Gastroesophageal sphincter (tissue), 3 donors: Measurements from ENCODE around the gene PDE3B.

Source experiments
- EP300 ChIP-seq: sonication (generic); formaldehyde crosslinking; IDR thresholded peaks from one replicate; pipeline ENCODE4 v1.6.1; 2017; ENCODE audit warnings: antibody characterized with exemption, mild to moderate bottlenecking
- TF ChIP-seq, protein P1 (sequence below), 4 experiments: fragments of 200-600 bp in 2 of 4; fragments of 450-650 bp in 2 of 4; sonication (generic) in 1 of 4; IDR thresholded peaks; one replicate each; pipeline ENCODE4 v1.5.1; 2017 to 2019; ENCODE audit warnings: antibody characterized with exemption in 4 of 4, mild to moderate bottlenecking in 2 of 4, moderate library complexity in 2 of 4

DNA sequence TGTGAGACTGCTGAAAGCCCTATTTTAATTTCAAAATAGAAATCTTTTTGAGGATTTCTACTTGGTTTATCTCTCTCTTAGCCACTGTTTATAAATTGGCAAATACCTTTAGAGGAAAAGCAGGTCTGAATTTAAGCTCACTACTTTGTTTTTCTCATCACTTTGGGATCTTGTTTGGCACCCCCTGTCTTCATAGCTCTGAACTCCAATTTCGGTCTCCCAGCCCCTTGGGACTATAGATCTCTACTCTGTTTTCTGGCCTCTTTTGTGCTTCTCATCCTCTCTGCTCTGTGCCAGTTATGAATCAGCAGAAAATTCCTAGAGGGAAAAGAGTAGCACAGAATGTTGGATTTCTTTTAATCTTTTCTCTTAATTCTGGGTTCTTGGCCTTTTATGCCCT, 130.2 kb downstream of the PDE3B start:
- TF ChIP-seq, protein P1, sequence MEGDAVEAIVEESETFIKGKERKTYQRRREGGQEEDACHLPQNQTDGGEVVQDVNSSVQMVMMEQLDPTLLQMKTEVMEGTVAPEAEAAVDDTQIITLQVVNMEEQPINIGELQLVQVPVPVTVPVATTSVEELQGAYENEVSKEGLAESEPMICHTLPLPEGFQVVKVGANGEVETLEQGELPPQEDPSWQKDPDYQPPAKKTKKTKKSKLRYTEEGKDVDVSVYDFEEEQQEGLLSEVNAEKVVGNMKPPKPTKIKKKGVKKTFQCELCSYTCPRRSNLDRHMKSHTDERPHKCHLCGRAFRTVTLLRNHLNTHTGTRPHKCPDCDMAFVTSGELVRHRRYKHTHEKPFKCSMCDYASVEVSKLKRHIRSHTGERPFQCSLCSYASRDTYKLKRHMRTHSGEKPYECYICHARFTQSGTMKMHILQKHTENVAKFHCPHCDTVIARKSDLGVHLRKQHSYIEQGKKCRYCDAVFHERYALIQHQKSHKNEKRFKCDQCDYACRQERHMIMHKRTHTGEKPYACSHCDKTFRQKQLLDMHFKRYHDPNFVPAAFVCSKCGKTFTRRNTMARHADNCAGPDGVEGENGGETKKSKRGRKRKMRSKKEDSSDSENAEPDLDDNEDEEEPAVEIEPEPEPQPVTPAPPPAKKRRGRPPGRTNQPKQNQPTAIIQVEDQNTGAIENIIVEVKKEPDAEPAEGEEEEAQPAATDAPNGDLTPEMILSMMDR (IDR thresholded peaks at IDR 0.05) = peak in 1 of 4 experiments; percentile 32
- no peak for TF ChIP-seq EP300
